HG02885 (cell line): ENCODE measurements around the gene NUTM2D.
"Not testable (repeated sequence)": the region's sequence is repeated elsewhere in the genome, so short reads cannot be mapped to it uniquely, and the experiment has no call there.

ENCODE experiments used
- ATAC-seq: cut with Tn5 transposase; IDR thresholded peaks from one replicate; pipeline ENCODE4 v1.9.1; 2021; ENCODE audit warnings: mild to moderate bottlenecking; ENCODE audit not compliant: unreplicated experiment, poor library complexity

Gene NUTM2D

GRCh38 chr10:87357444-87357843 is at the start of gene NUTM2D:
TSS of gene NUTM2D (plus strand) at chr10:87357744. CDS start at chr10:87358266, 522 bp downstream.
- not testable (repeated sequence) for ATAC-seq

DNA sequence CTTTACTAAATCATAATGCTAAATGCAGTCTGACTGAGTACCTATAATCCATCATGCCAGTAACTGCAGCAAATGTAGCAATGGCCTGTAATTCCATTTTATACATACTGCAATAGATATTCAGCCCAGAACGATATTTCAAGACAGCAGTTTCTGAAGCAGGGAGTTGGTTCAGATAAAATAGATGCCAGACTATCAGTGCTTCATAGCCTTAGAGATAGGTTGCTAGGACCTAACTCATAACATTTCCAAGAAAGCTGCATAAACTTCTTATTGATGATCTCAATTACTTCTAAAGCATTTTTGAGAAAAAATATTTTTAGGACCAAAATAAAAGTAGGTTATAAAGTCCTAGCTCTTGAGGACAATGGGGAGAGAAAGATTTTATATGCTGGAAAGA is 48.8 kb upstream of the NUTM2D start:
- ATAC-seq, result not testable (repeated sequence)

DNA sequence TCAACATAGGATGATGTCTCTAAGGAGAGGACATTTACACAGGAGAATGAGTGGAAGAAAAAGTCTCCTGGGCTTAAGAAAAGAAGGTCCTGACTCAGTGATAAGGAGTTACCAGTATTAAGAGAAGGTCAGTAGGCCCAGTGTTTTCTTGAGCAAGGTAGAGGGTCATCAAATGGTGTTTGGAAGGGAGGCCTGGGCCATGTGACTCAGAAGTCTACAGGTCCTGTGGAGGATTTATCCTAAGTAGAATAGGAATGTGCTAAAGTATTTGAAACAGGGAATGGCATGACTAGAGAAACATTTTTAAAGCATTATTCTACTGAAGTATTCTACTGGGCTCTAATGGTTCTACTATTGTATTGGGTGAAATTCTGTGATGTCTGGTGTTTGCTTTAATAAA is 47.9 kb upstream of the NUTM2D start:
- ATAC-seq, result not testable (repeated sequence)

DNA sequence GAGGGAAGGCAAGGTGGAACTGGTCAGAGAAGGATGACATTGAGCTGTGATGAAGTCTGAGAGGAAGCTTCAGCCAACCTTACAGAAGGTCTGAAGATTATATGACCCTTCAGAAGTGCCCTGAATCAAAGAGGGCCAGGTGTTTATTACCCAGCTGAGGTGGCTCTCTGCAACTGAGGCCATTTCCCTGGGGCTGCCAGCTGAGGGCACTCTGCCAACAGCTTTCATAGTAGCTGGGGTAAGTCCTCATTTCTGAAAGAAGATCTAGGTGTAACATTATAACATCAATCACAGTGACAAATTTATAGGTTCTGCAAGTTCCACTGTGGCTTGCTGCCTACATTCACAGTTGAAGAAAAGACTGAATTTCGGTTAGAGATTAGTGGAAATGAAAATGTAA is 46.0 kb upstream of the NUTM2D start:
- not testable (repeated sequence) for ATAC-seq

DNA sequence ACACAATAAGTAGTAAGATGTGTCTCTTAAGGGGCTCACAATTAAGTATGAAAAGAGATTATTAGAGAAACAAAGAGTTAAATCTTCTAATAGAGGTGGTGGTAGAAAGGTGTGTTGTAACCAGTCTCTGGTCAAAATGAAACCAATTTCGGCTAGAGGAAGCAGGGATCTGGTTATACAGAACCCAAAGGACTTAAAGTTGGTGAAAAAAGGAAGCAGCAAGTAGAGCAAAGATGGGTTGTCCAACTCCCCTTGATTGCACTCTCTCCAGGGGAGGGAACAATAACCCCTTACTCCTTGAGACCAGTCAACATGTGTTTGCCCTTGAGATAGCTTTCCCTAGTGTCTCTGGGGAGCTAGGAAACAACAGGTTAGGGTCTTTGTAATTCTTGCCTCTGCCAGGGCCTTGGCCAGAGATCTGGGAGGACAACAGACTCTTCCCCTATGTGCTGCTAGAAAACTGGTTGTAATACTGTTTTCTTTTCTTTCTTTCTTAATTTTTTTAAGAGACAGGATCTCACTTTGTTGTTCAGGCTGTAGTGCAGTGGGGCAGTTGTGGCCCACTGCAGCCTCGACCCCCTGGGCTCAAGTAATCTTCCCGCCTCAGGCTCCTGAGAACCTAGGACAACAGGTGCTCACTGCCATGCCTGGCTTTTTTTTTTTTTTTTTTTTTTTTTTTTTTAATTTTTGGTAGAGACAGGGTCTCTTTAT is 43.7 kb upstream of the NUTM2D start:
- not testable (repeated sequence) for ATAC-seq

- not testable (repeated sequence) for ATAC-seq
These were observed 43.1 kb upstream of the NUTM2D start for GRCh38 chr10:87314360-87314973.

GRCh38 chr10:87321505-87321904 is 36.0 kb upstream of the NUTM2D start:
- not testable (repeated sequence) for ATAC-seq

DNA sequence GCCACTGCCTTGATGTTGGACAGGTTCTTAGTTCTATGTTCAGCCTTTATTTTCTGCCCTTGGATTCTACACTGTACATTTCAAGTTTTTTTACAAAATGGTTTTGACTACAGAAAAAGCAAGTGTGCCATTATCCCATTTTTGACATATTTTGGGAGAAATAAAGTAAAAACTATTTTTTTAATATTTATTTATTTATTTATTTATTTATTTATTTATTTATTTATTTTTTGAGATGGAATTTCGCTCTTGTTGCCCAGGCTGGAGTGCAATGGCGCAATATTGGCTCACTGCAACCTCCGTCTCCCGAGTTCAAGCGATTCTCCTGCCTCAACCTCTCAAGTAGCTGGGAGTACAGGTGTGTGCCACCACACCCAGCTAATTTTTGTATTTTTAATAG is 33.0 kb upstream of the NUTM2D start:
- not testable (repeated sequence) for ATAC-seq

- ATAC-seq, result not testable (repeated sequence)
These were observed 29.6 kb upstream of the NUTM2D start for GRCh38 chr10:87327958-87328357.

DNA sequence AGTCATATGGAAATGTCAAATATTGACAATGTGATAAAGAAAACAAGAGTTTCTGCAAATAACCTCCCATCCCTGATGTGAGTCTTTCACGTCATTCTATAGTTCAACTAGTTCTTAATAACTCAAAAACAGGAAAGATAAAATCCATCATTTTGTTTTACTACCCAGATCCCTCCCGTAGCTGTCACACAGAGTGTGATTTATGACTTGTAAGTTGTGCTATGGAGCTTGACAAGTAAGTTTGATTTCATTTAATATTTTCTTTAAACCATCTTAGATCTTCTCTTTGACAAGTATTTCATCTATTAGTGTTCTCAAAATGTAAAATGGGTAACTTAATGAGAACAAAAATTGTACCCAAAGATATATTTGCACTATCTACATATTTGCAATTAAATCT is 28.4 kb upstream of the NUTM2D start:
- not testable (repeated sequence) for ATAC-seq

DNA sequence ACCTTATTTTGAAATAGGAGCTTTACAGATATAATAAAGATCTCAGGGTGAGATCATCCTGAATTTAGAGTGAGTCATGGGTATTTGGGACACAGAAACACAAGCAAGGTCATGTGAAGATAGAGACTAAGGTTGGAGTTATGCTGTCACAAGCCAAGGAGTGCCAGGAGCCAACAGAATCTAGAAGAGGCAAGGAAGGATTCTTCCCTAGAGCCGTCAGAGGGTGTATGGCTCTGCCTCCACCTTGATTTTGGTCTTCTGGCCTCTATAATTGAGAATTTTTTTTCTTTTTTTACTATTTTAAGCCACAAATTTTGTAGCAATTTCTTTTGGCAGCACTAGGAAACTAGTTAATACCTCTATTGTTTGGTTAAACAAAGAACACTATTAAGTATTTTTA is 24.9 kb upstream of the NUTM2D start:
- ATAC-seq, result not testable (repeated sequence)

- ATAC-seq, result not testable (repeated sequence)
These were observed 17.1 kb upstream of the NUTM2D start for GRCh38 chr10:87340411-87340810.

GRCh38 chr10:87341546-87342142 is 15.9 kb upstream of the NUTM2D start:
- ATAC-seq, result peak; percentile 22

GRCh38 chr10:87342249-87342710 is 15.3 kb upstream of the NUTM2D start:
- peak; percentile 85 for ATAC-seq

GRCh38 chr10:87342711-87343258 is 14.8 kb upstream of the NUTM2D start:
- peak; percentile 81 for ATAC-seq

GRCh38 chr10:87345743-87346142 is 11.8 kb upstream of the NUTM2D start:
- ATAC-seq, result not testable (repeated sequence)

GRCh38 chr10:87350161-87350560 is 7.4 kb upstream of the NUTM2D start:
- ATAC-seq, result not testable (repeated sequence)

DNA sequence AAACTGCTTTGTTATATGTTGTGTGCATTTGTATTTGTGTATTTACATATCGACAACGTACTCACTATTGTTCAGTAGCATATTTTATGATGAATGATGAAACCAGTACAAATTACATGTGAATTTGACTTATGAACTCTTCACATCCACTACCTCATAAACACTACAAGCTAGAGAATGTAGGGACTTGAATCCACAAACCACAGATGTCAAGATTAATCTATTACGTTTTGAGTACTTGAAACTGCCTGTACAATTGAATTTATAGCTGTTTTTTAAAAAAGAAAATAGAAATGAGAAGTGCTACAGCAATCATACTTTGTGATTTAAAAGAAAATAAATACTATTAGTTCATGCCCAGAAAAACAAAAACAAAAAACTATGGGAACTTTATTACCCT is 4.7 kb upstream of the NUTM2D start:
- ATAC-seq, result not testable (repeated sequence)

- ATAC-seq, result not testable (repeated sequence)
These were observed 2.4 kb upstream of the NUTM2D start for GRCh38 chr10:87355110-87355509.

- ATAC-seq, result not testable (repeated sequence)
These were observed 615 bp downstream of the NUTM2D start for GRCh38 chr10:87358159-87358558.
